Activated CD4-positive, CD25-positive, alpha-beta regulatory T cell (primary cell): ENCODE measurements around the gene KCMF1.
"Not testable (repeated sequence)": the region's sequence is repeated elsewhere in the genome, so short reads cannot be mapped to it uniquely, and the experiment has no call there.

Source experiments
- DNase-seq, 4 experiments: peaks; one replicate each; lab custom pipeline; 2025; lab: John Stamatoyannopoulos, UW

Gene KCMF1

DNA sequence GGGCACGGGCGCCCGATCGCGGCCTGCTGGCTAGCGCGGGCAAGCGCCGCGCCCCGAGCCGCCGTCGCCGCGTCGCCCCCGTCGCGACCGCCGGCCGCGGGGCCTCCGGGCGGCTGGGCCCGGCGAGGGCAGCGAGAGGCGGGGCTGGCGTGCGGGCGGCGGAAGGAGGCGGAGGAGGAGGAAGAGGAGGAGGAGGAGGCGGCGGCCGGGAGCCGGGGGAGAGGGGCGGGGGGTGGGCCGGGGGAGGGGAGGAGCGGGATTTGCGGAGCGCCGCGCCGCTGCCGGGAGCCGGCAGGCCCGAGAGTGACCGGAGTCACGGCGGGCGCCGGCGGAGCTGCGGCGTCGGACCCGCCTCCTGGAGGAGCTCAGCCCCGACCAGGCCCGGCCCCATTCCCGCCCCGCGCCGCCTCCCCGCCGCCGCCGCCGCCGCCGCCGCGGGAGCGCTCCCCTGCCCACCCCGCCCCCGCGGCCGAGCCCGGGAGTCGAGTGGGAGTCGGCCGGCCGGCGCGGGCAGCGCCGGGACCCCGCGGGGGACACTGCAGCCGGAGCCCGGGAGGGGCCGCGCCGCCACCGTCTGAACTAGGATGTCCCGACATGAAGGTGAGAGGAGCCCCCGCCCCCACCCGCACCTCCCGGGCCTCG is at the start of gene KCMF1:
Gene KCMF1 (plus strand): TSS at position 294 of the 642 bp plus-strand sequence. CDS start 291 bp downstream, at position 585.
- peak; percentile 51 to 68 (median 56) for DNase-seq

DNA sequence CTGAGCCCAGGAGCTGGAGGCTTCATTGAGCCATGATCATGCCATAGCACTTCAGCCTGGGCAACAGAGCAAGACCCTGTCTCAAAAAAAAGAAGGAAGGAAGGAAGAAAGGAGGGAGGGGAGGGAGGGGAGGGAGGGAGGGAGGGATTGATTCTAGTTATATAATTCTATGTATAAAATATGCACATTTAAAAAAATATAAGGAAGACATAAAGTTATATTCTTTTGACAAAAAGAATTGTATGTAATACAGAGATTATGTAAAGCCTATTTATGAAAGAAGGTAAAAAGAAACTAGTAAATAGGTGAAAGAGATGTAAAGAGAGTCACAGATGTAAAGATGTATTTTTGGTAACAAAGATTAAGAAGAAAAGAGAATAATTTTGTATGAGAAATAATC is 48.0 kb upstream of the KCMF1 start:
- DNase-seq: no peak

DNA sequence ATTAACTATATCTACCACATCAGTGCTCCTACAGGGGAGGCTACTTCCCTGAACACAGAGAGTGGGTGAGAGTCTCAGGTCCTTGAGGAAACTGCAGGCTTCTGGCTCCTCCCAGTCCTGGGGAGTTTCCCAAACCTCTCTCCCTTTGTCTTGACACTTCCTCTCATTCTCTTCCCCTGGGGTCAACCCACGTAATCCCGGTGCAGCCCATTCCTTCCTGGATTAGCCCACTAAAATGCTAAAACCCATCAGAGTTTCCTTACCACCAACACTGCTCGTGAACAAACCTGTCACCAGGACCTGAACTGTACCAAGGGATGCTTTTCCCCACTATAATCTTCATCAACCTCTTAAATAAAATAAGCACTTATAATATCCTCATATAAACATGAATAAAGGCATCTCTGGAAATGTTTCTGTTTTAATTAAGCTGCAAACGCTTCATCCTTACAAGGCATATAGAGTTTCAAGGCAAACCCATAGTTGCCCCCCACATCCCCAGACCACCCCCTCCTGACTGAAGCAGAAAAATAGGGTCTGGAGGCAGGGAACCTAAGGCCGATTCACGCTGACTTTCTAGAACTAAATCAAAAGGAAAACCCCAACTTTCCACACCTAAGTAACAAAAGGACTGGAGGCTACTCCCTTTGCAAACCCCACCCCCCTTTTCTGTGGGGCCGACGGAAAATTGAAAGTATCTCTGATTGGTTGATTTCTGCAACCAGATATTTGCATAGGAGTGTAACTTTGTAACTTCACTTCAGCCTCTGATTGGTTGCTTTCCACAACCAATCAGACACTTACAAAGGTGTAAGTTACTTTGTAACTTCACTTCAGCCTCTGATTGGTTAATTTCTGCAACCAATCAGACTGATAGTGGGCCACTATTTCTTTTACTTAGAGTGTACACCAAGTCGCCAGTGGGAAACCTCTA is 46.5 kb upstream of the KCMF1 start:
- DNase-seq: peak in 1 of 4 experiments; percentile 9

DNA sequence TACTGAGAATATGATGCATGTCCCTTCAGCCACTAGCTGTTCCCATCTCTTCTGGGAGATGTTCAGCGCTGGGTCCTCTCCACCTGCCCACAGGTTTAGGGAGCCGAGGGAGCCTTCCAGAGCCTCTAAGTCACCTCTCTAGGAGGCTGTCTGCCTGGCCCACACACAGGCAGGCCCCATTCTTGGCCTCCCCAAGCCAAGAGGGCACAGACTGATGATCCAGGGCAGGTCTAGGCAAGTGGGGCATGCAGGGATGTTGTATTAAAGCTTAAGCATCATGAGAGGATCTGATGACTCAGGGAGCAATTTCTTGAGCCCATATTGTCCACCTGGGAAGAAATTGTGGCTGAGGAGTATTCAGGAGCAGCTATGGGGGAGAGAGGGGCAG is 45.6 kb upstream of the KCMF1 start:
- DNase-seq: no peak

- peak; percentile 96 to 99 (median 98) for DNase-seq
Observed at GRCh38 chr2:84925724-84926376, 45.1 kb upstream of the KCMF1 start.

DNA sequence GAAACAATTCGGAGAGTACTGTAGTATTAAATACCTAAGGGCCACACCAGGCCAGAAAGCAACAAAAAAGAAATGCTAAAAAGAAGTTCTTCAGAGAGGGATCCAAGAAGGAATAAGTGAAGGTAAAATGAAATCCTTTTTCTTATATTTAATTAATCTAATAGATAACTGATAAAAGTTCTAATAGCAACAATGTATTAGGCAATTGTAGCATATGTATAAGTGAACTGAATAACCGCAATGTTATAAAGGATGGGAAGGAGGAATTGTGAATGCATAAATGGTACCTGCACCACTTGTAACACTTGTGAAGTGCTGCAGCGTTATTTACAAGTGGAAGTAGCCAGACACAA is 43.7 kb upstream of the KCMF1 start:
- no peak for DNase-seq

GRCh38 chr2:84931384-84931821 is 39.6 kb upstream of the KCMF1 start:
- DNase-seq: no peak

- DNase-seq: no peak
Observed at GRCh38 chr2:84938194-84938879, 32.6 kb upstream of the KCMF1 start.

DNA sequence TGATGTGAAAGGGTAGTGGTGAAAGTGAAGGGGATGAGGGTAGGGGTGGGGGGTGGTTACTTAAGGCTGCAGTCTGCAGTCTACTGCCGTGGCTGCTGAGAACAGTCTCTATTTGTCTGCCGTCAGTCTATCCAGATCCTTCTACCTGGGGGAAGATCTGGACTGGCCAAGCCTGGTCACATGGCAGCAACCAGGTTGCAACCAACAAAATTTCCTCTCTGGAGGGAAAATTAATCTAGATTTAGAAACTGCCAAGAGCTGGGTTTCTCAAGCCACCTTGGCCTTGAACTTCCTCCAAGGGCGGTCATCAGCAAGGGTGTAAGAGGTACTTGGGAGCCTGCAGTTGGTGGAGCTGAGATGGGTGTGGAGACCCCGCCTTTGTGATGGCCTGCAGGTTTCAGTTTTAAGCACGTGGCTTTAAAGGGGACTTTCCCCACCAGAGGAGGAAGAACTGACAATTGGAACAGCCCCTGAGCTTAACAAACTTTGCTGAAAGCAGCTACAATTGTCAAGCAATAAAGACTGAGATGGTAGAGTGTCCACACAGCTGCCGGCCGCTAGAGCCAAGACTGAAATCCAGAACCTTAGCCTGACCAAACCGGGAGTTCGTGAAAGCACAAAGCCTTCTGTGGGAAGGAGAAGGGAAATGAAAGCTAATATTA is 31.4 kb upstream of the KCMF1 start:
- peak in 3 of 4 experiments; percentile 21 to 44 (median 41) for DNase-seq

GRCh38 chr2:84940088-84940470 is 30.9 kb upstream of the KCMF1 start:
- no peak for DNase-seq

DNA sequence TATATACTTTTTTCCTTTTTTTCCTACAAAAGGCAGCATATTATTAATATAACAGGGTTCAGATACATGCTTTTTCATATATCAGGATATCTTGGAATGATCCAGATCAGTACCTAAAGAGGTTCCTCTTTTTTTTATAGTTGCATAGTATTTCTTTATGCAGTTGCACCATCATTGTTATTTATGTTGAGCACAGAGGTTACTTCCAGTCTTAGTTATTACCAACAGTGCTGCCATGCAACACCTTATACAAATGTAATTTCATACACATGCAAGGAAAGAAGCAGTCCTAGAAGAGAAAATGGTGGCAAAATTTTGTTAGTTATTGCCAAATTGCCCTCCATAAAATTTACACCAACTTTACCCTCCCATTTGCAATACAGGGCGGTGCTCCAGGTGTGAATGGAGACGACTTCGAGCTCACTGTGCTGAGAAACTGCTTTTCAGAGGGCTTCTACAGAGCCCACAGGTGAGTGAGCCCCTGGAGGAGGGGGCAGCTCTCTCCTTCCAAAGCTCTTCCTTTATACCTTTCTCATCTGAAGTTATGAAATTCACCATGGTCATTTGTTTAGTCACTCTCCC is 30.0 kb upstream of the KCMF1 start:
- no peak for DNase-seq

- no peak for DNase-seq
Observed at GRCh38 chr2:84942166-84942565, 28.8 kb upstream of the KCMF1 start.

GRCh38 chr2:84942964-84943421 is 28.0 kb upstream of the KCMF1 start:
- no peak for DNase-seq

- no peak for DNase-seq
Observed at GRCh38 chr2:84944295-84944909, 26.6 kb upstream of the KCMF1 start.

GRCh38 chr2:84945838-84946203 is 25.1 kb upstream of the KCMF1 start:
- not testable (repeated sequence) for DNase-seq

GRCh38 chr2:84946204-84947009 is 24.6 kb upstream of the KCMF1 start:
- DNase-seq: peak; percentile 6 to 43 (median 18)

DNA sequence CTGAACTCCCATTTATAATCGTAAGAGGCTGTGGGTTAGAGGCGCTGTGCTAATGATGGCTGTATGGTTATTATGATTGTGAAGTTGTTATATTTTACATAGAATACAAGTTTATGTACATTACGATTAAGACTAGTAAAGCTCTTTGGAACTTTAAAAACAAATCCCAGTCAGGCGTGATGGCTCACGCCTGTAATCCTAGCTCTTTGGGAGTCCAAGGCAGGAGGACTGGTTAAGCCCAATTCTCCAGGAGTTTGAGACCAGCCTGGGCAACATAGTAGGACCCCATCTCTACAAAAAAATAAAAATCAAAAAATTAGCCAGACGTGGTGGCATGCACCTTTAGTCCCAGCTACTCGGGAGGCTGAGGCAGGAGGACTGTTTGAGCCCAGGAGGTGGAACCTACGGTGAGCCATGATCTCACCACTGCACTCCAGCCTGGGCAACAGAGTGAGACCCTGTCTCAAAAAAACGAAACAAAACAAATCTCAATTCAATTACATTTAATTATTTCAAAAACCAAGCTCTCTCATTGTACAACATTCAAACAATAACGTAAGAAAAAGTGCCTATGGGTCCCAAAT is 23.9 kb upstream of the KCMF1 start:
- DNase-seq: no peak

GRCh38 chr2:84953535-84953934 is 17.4 kb upstream of the KCMF1 start:
- no peak for DNase-seq

DNA sequence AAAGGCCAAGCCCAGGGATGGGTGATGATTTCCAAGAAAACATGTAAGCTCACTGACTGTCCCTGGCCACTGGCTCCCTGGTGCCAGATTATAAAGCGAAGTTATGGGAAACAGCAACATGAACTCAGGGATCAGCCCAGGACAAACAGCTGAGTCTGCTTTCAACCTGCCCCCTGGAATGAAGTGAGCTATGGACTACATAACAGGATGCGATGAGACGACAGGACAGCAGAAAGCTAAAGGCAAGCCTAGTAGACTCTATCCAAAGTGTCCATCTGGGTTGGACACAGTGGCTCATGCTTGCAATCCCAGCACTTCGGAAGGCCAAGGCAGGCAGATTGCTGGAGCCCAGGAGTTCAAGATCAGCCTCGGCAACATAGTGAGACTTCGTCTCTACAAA is 16.6 kb upstream of the KCMF1 start:
- no peak for DNase-seq
